ENCODE data around the gene EEF1A2.

GRCh38 chr20:63461104-63461763 lies 37.6 kb downstream of the EEF1A2 start:
- TF ChIP-seq POLR2A (IDR thresholded peaks at IDR 0.05), result no peak
- TF ChIP-seq CTCF (IDR thresholded peaks at IDR 0.05), result no peak

All from right lobe of liver (tissue), 4 donors.